Skeletal muscle satellite cell (primary cell): ENCODE measurements around the gene ANKMY1.

Experiments
- H3K27me3 ChIP-seq: 2 replicates; pipeline ENCODE4 v1.7.0; 2013; ENCODE audit warnings: low read length; ENCODE audit not compliant: control insufficient read depth, insufficient read depth
- H3K36me3 ChIP-seq: 2 replicates; pipeline ENCODE4 v1.7.0; 2013; ENCODE audit warnings: mild to moderate bottlenecking, control low read depth, low read length; ENCODE audit not compliant: insufficient read depth
- H3K4me1 ChIP-seq: 2 replicates; pipeline ENCODE4 v1.7.0; 2013; ENCODE audit warnings: low read length; ENCODE audit not compliant: control insufficient read depth, insufficient read depth
- H3K4me2 ChIP-seq: 2 replicates; pipeline ENCODE4 v1.7.0; 2013; ENCODE audit warnings: mild to moderate bottlenecking, low read length
- H3K4me3 ChIP-seq: 2 replicates; pipeline ENCODE4 v1.7.0; 2013; ENCODE audit warnings: low read length
- H3K9ac ChIP-seq: 2 replicates; pipeline ENCODE4 v1.7.0; 2013; ENCODE audit warnings: mild to moderate bottlenecking, low read depth, low read length, moderate library complexity
- H3K9me3 ChIP-seq: replicated peaks from 2 replicates; pipeline ENCODE4 v1.7.0; 2013; ENCODE audit warnings: mild to moderate bottlenecking, control low read depth, low read length

ANKMY1 gene

GRCh38 chr2:240444464-240444863, 113.3 kb downstream of the ANKMY1 start:
- H3K4me1 ChIP-seq, result peaks cover 14% of the 10 kb centered on the region
- no peak overlapping the region for H3K9ac ChIP-seq
- H3K36me3 ChIP-seq, result peaks cover 26% of the 10 kb centered on the region
- H3K4me2 ChIP-seq, result no peak overlapping the region
- no peaks in the 10 kb centered on the region for H3K27me3 ChIP-seq
- no peak overlapping the region for H3K4me3 ChIP-seq
- no peaks in the 10 kb centered on the region for H3K9me3 ChIP-seq

GRCh38 chr2:240443891-240444301, 113.9 kb downstream of the ANKMY1 start:
- Histone ChIP-seq H3K4me1 (peaks cover 17% of the 10 kb centered on the region), H3K36me3 (peaks cover 26% of the 10 kb centered on the region)

GRCh38 chr2:240442891-240443715, 114.7 kb downstream of the ANKMY1 start:
- Histone ChIP-seq H3K9me3 (no peaks in the 10 kb centered on the region), H3K4me2 (peak overlapping the region; percentile 44), H3K9ac (no peak overlapping the region), H3K27me3 (no peaks in the 10 kb centered on the region), H3K36me3 (peaks cover 26% of the 10 kb centered on the region), H3K4me3 (no peak overlapping the region), H3K4me1 (peaks cover 24% of the 10 kb centered on the region)

More at GRCh38 chr2:240443891-240444301, 113.9 kb downstream of the ANKMY1 start:
- H3K9ac ChIP-seq, result no peak overlapping the region
- no peak overlapping the region for H3K4me3 ChIP-seq
- no peaks in the 10 kb centered on the region for H3K27me3 ChIP-seq
- H3K4me2 ChIP-seq, result peak overlapping the region; percentile 44
- no peaks in the 10 kb centered on the region for H3K9me3 ChIP-seq

- peaks cover 34% of the 10 kb centered on the region for H3K4me1 ChIP-seq
- peaks cover 26% of the 10 kb centered on the region for H3K36me3 ChIP-seq
- H3K9me3 ChIP-seq, result no peaks in the 10 kb centered on the region
- no peak overlapping the region for H3K9ac ChIP-seq
- H3K4me2 ChIP-seq, result no peak overlapping the region
- H3K27me3 ChIP-seq, result no peaks in the 10 kb centered on the region
- no peak overlapping the region for H3K4me3 ChIP-seq
Observed at GRCh38 chr2:240441993-240442411, 115.8 kb downstream of the ANKMY1 start.

- H3K4me2 ChIP-seq, result no peak overlapping the region
- peaks cover 39% of the 10 kb centered on the region for H3K4me1 ChIP-seq
- no peak overlapping the region for H3K4me3 ChIP-seq
Observed at GRCh38 chr2:240441326-240441992, 116.3 kb downstream of the ANKMY1 start.

GRCh38 chr2:240440704-240441320, 117.0 kb downstream of the ANKMY1 start:
- Histone ChIP-seq H3K4me3 (no peak overlapping the region), H3K4me1 (peaks cover 39% of the 10 kb centered on the region), H3K27me3 (no peaks in the 10 kb centered on the region), H3K36me3 (peaks cover 20% of the 10 kb centered on the region), H3K4me2 (no peak overlapping the region), H3K9me3 (no peaks in the 10 kb centered on the region), H3K9ac (no peak overlapping the region)

More at GRCh38 chr2:240441326-240441992, 116.3 kb downstream of the ANKMY1 start:
- Histone ChIP-seq H3K9ac (no peak overlapping the region), H3K9me3 (no peaks in the 10 kb centered on the region), H3K36me3 (peaks cover 26% of the 10 kb centered on the region), H3K27me3 (no peaks in the 10 kb centered on the region)

GRCh38 chr2:240440251-240440650, 117.5 kb downstream of the ANKMY1 start:
- H3K27me3 ChIP-seq, result no peaks in the 10 kb centered on the region
- no peak overlapping the region for H3K4me2 ChIP-seq
- H3K9ac ChIP-seq, result no peak overlapping the region
- peaks cover 16% of the 10 kb centered on the region for H3K36me3 ChIP-seq
- H3K9me3 ChIP-seq, result no peaks in the 10 kb centered on the region
- H3K4me1 ChIP-seq, result peaks cover 39% of the 10 kb centered on the region
- H3K4me3 ChIP-seq, result no peak overlapping the region

GRCh38 chr2:240439698-240440151, 118.1 kb downstream of the ANKMY1 start:
- Histone ChIP-seq H3K36me3 (peaks cover 15% of the 10 kb centered on the region), H3K9me3 (no peaks in the 10 kb centered on the region), H3K4me1 (peaks cover 40% of the 10 kb centered on the region), H3K9ac (no peak overlapping the region), H3K27me3 (no peaks in the 10 kb centered on the region), H3K4me3 (no peak overlapping the region), H3K4me2 (no peak overlapping the region)

- peaks cover 8% of the 10 kb centered on the region for H3K36me3 ChIP-seq
- H3K4me3 ChIP-seq, result peak overlapping the region; percentile 88
- no peaks in the 10 kb centered on the region for H3K27me3 ChIP-seq
- H3K4me1 ChIP-seq, result peaks cover 46% of the 10 kb centered on the region
- H3K4me2 ChIP-seq, result peak overlapping the region; percentile 86
- peak overlapping the region; percentile 59 for H3K9ac ChIP-seq
- H3K9me3 ChIP-seq, result no peaks in the 10 kb centered on the region
Observed at GRCh38 chr2:240438810-240439697, 118.7 kb downstream of the ANKMY1 start.

- H3K27me3 ChIP-seq, result no peaks in the 10 kb centered on the region
- no peaks in the 10 kb centered on the region for H3K9me3 ChIP-seq
- peaks cover 8% of the 10 kb centered on the region for H3K36me3 ChIP-seq
- peaks cover 45% of the 10 kb centered on the region for H3K4me1 ChIP-seq
- peak overlapping the region; percentile 86 for H3K4me2 ChIP-seq
- peak overlapping the region; percentile 88 for H3K4me3 ChIP-seq
- peak overlapping the region; percentile 92 for H3K9ac ChIP-seq
Observed at GRCh38 chr2:240437861-240438809, 119.7 kb downstream of the ANKMY1 start.
